Nephron (organoid): Measurements from ENCODE around the gene ELMOD1.

ENCODE experiments used
- H3K27ac Mint-ChIP-seq, 3 experiments: 2 replicates each; pipeline ENCODE4 v1.8.0; 2020; ENCODE audit warnings: mixed read lengths in 3 of 3, mild to moderate bottlenecking in 2 of 3, moderate library complexity in 1 of 3
- H3K27me3 Mint-ChIP-seq: 2 replicates; pipeline ENCODE4 v1.8.0; 2021; ENCODE audit warnings: low read depth, mild to moderate bottlenecking, moderate library complexity, mixed read lengths
- H3K36me3 Mint-ChIP-seq: 2 replicates; pipeline ENCODE4 v1.8.0; 2020; ENCODE audit warnings: low read depth, mixed read lengths
- H3K4me1 Mint-ChIP-seq: 2 replicates; pipeline ENCODE4 v1.8.0; 2020; ENCODE audit warnings: mixed read lengths
- H3K4me3 Mint-ChIP-seq, 3 experiments: 2 replicates each; pipeline ENCODE4 v1.8.0; 2020; ENCODE audit warnings: mild to moderate bottlenecking in 3 of 3, mixed read lengths in 3 of 3, moderate library complexity in 2 of 3
- H3K9me3 Mint-ChIP-seq: 2 replicates; pipeline ENCODE4 v1.8.0; 2020; ENCODE audit warnings: mixed read lengths
- TF ChIP-seq, protein P1 (sequence below), 3 experiments: fragments of 200-600 bp; sonication (generic); IDR thresholded peaks; one replicate each; pipeline ENCODE4 v1.5.0; 2021; ENCODE audit warnings: antibody characterized with exemption in 3 of 3; ENCODE audit not compliant: unreplicated experiment in 3 of 3

Gene ELMOD1

DNA sequence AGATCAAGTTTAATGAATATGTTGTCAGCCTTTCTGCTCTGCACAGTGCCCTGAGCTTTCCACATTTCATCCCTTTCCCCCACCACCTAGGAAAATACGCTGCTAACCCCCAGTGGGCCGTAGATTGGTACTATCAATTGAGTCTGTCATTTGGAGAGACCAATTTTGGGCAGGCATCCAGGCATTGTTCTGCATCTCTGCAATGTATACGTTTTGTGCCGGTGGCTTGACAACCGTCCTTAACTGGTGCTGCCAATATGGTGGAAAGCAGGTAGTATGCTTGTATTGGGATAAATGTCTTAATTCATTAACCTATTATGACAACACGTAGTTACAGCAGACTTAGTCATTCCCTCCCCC is 1.3 kb downstream of the ELMOD1 start:
- H3K36me3 Mint-ChIP-seq: no peaks in the 10 kb centered on the region
- no peak overlapping the region for H3K27ac Mint-ChIP-seq

GRCh38 chr11:107592813-107593212 is 1.9 kb downstream of the ELMOD1 start:
- Mint-ChIP-seq H3K36me3 (no peaks in the 10 kb centered on the region), H3K4me3 (peak overlapping the region; percentile 88 to 89 (median 89)), H3K27me3 (peaks cover 89% of the 10 kb centered on the region), H3K4me1 (peaks cover 28% of the 10 kb centered on the region), H3K27ac (peak overlapping the region in 2 of 3 experiments; percentile 24 to 35), H3K9me3 (no peaks in the 10 kb centered on the region)
- TF ChIP-seq, protein P1, sequence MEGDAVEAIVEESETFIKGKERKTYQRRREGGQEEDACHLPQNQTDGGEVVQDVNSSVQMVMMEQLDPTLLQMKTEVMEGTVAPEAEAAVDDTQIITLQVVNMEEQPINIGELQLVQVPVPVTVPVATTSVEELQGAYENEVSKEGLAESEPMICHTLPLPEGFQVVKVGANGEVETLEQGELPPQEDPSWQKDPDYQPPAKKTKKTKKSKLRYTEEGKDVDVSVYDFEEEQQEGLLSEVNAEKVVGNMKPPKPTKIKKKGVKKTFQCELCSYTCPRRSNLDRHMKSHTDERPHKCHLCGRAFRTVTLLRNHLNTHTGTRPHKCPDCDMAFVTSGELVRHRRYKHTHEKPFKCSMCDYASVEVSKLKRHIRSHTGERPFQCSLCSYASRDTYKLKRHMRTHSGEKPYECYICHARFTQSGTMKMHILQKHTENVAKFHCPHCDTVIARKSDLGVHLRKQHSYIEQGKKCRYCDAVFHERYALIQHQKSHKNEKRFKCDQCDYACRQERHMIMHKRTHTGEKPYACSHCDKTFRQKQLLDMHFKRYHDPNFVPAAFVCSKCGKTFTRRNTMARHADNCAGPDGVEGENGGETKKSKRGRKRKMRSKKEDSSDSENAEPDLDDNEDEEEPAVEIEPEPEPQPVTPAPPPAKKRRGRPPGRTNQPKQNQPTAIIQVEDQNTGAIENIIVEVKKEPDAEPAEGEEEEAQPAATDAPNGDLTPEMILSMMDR (IDR thresholded peaks at IDR 0.05; ENCODE audit: unreplicated experiment in 3 of 3): no peak

More for the DNA sequence above, 1.3 kb downstream of the ELMOD1 start:
- TF ChIP-seq, protein P1 (IDR thresholded peaks at IDR 0.05; ENCODE audit: unreplicated experiment in 3 of 3): no peak
- no peaks in the 10 kb centered on the region for H3K9me3 Mint-ChIP-seq
- H3K27me3 Mint-ChIP-seq: peaks cover 89% of the 10 kb centered on the region
- peaks cover 28% of the 10 kb centered on the region for H3K4me1 Mint-ChIP-seq
- H3K4me3 Mint-ChIP-seq: peak overlapping the region; percentile 88 to 89 (median 89)

DNA sequence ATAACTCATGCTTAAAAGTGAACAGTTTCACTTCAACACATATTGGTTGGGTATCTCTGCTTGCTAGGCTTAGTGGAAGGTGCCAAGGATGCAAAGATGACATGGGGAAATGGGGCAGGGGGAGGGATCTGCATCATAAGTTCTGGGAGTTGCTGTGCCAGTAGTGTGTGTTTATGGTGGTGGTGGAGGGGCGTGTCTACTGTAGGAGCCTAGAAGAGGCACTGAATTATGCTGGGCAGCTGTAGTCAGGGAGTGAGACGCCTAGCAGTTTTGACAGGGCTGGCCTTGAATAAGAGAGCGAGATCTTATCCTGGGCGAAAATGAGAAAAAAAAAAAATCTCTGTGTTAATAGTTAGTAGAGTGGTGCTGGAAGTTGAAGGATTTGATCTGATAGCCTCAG is 3.0 kb downstream of the ELMOD1 start:
- H3K9me3 Mint-ChIP-seq: no peaks in the 10 kb centered on the region
- no peaks in the 10 kb centered on the region for H3K36me3 Mint-ChIP-seq
- H3K4me3 Mint-ChIP-seq: peak overlapping the region; percentile 1 to 16 (median 6)
- TF ChIP-seq, protein P1 (IDR thresholded peaks at IDR 0.05; ENCODE audit: unreplicated experiment in 3 of 3): no peak
- H3K27ac Mint-ChIP-seq: peak overlapping the region in 1 of 3 experiments; percentile 21
- H3K27me3 Mint-ChIP-seq: peaks cover 89% of the 10 kb centered on the region
- peaks cover 28% of the 10 kb centered on the region for H3K4me1 Mint-ChIP-seq

DNA sequence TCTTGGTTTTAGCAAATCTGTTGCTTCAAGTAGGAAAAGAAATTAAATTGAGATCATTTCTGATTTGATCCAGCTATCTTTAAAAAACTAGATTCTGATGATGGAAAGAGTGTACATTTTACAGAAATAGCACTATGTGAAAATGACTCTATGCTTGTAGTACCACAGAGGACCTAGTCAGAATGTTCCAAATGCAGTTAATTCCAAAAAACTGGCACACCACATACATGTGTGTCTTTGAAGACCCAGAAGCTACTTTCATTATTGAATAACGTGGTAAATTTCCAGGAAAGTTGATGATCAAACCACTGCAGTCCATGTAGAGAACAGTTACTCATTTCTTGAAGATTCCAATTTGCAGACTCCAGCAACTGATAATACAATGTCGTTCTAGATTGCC is 3.8 kb downstream of the ELMOD1 start:
- Mint-ChIP-seq H3K4me1 (peaks cover 26% of the 10 kb centered on the region), H3K27ac (no peak overlapping the region), H3K27me3 (peaks cover 83% of the 10 kb centered on the region), H3K4me3 (no peak overlapping the region), H3K36me3 (no peaks in the 10 kb centered on the region), H3K9me3 (no peaks in the 10 kb centered on the region)
- TF ChIP-seq, protein P1 (IDR thresholded peaks at IDR 0.05; ENCODE audit: unreplicated experiment in 3 of 3): no peak

DNA sequence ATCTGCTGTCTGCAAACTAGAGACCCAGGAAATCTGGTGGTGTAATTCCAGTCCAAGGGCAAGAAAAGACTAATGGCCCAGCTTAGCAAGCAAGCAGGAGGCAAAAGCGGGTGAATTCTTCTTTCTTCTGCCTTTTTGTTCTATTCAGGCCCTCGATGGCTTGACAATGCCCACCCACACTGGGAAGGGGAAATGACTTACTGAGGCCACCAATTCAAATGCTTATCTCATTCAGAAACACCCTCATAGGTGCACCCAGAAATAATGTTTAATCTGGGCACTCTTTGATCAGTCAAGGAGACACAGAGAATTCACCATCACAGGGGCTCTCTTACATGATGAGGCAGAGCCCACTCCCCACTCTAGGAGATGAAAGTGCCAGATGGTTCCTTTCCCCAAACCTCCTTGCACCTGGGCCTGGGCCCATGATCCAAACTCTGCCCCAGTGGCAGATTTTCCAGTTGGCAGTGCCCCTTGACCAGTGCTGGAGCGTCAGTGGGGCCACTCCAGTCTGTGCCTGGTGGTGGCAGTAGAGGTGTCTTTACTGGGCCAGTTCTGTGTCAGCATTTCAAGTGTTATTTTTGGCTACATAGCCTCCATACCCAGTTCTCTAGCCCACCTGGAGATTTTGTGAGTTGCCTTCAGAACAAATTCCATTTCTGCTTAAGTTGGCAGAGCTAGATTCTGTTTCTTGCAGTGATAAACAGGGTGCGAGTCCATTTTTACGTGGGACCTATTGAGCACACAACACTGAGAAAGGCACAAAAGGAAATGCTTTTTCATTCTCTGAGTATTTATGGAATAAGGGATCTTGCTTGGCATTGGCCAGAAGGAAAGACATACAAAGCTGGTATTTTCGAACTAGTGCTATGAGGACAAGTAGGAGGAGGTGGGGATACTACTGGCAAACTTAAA is 7.5 kb downstream of the ELMOD1 start:
- TF ChIP-seq, protein P1 (IDR thresholded peaks at IDR 0.05; ENCODE audit: unreplicated experiment in 3 of 3): peak in 2 of 3 experiments; percentile 12 to 28
- H3K4me1 Mint-ChIP-seq: peaks cover 7% of the 10 kb centered on the region
- peaks cover 70% of the 10 kb centered on the region for H3K27me3 Mint-ChIP-seq
- no peak overlapping the region for H3K27ac Mint-ChIP-seq
- no peaks in the 10 kb centered on the region for H3K9me3 Mint-ChIP-seq
- H3K36me3 Mint-ChIP-seq: no peaks in the 10 kb centered on the region
- no peak overlapping the region for H3K4me3 Mint-ChIP-seq
